Activated T-cell treated with anti-CD3 and anti-CD28 coated beads for 1 hour (primary cell): Measurements from ENCODE around the gene SBK2.
A peak's percentile ranks its signal among the peaks of the same experiment; 100 is the strongest.

Experiments
- DNase-seq: peaks from one replicate; pipeline ENCODE4 v3.0.0-alpha.2; 2020; ENCODE audit warnings: low read depth

The SBK2 gene

GRCh38 chr19:55486043-55486970 is 50.6 kb downstream of the SBK2 start:
- no peak for DNase-seq

- DNase-seq: no peak
Measured at GRCh38 chr19:55485439-55486011, 51.4 kb downstream of the SBK2 start.

- peak; percentile 40 for DNase-seq
Measured at GRCh38 chr19:55484593-55485438, 52.1 kb downstream of the SBK2 start, which contains the start of gene NAT14. NAT14 (plus strand) TSS chr19:55485188; CDS start chr19:55485709, 521 bp downstream.

GRCh38 chr19:55483706-55484592 is 53.0 kb downstream of the SBK2 start:
- DNase-seq: no peak

DNA sequence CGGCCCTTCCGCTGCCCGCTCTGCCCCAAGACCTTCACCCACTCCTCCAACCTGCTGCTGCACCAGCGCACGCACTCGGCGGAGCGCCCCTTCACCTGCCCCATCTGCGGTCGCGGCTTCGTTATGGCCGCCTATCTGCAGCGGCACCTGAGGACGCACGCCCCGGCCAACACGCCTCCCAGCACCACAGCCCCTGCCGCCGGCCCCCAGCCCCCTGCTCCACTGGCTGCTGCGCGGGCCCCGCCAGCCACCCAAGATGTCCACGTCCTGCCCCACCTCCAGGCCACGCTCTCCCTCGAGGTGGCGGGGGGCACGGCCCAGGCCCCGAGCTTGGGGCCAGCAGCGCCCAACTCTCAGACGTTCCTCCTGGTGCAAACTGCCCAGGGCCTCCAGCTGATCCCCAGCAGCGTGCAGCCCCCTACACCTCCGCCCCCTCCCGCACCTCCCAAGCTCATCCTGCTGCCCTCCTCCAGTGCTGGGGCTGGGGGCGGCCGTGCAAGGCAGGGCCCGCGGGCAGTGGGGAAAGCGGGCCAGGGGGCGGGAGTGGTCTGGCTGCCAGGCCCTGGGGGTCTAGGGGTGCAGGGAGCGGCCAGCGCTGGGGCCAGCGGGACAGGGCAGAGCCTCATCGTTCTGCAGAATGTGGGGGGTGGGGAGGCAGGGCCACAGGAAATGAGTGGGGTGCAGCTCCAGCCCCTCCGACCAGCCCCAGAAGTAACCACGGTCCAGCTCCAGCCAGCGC is 53.8 kb downstream of the SBK2 start:
- no peak for DNase-seq

- no peak for DNase-seq
Measured at GRCh38 chr19:55482156-55482961, 54.6 kb downstream of the SBK2 start.

GRCh38 chr19:55481794-55482155 is 55.2 kb downstream of the SBK2 start:
- no peak for DNase-seq

- DNase-seq: no peak
Measured at GRCh38 chr19:55481148-55481793, 55.7 kb downstream of the SBK2 start.

GRCh38 chr19:55479451-55480230 is 57.3 kb downstream of the SBK2 start:
- no peak for DNase-seq

- DNase-seq: no peak
Measured at GRCh38 chr19:55479045-55479444, 57.9 kb downstream of the SBK2 start.
